GM06990 (cell line): ENCODE measurements around the gene HOXB3.

Experiments
- DNase-seq: peaks from one replicate; pipeline ENCODE4 v3.0.0-alpha.2; 2011; ENCODE audit not compliant: insufficient read length; ENCODE audit errors: extremely low read depth
- H3K27me3 ChIP-seq: replicated peaks from 2 replicates; pipeline ENCODE4 v1.6.0; 2011; ENCODE audit warnings: low read length; ENCODE audit not compliant: control insufficient read depth, insufficient read depth
- H3K36me3 ChIP-seq: 2 replicates; pipeline ENCODE4 v1.5.1; 2011; ENCODE audit warnings: low read length; ENCODE audit not compliant: control insufficient read depth, insufficient read depth
- H3K4me3 ChIP-seq: replicated peaks from 2 replicates; pipeline ENCODE4 v1.5.1; 2011; ENCODE audit warnings: low read depth, mild to moderate bottlenecking, control low read depth, low read length
- TF ChIP-seq, protein P1 (sequence below): IDR thresholded peaks from 2 replicates; pipeline ENCODE4 v1.5.1; 2011; ENCODE audit warnings: low read length, control low read depth, mild to moderate bottlenecking, inconsistent platforms; ENCODE audit not compliant: insufficient read depth, poor library complexity, severe bottlenecking

Gene HOXB3

GRCh38 chr17:48575673-48576478, 14.2 kb downstream of the HOXB3 start:
- H3K27me3 ChIP-seq = no peaks in the 10 kb centered on the region
- no peak for DNase-seq
- no peak overlapping the region for H3K4me3 ChIP-seq
- H3K36me3 ChIP-seq = no peaks in the 10 kb centered on the region
- TF ChIP-seq, protein P1, sequence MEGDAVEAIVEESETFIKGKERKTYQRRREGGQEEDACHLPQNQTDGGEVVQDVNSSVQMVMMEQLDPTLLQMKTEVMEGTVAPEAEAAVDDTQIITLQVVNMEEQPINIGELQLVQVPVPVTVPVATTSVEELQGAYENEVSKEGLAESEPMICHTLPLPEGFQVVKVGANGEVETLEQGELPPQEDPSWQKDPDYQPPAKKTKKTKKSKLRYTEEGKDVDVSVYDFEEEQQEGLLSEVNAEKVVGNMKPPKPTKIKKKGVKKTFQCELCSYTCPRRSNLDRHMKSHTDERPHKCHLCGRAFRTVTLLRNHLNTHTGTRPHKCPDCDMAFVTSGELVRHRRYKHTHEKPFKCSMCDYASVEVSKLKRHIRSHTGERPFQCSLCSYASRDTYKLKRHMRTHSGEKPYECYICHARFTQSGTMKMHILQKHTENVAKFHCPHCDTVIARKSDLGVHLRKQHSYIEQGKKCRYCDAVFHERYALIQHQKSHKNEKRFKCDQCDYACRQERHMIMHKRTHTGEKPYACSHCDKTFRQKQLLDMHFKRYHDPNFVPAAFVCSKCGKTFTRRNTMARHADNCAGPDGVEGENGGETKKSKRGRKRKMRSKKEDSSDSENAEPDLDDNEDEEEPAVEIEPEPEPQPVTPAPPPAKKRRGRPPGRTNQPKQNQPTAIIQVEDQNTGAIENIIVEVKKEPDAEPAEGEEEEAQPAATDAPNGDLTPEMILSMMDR = no peak

GRCh38 chr17:48575066-48575582, 14.9 kb downstream of the HOXB3 start:
- no peaks in the 10 kb centered on the region for H3K36me3 ChIP-seq
- TF ChIP-seq, protein P1 = no peak
- DNase-seq = no peak
- H3K27me3 ChIP-seq = no peaks in the 10 kb centered on the region
- no peak overlapping the region for H3K4me3 ChIP-seq

DNA sequence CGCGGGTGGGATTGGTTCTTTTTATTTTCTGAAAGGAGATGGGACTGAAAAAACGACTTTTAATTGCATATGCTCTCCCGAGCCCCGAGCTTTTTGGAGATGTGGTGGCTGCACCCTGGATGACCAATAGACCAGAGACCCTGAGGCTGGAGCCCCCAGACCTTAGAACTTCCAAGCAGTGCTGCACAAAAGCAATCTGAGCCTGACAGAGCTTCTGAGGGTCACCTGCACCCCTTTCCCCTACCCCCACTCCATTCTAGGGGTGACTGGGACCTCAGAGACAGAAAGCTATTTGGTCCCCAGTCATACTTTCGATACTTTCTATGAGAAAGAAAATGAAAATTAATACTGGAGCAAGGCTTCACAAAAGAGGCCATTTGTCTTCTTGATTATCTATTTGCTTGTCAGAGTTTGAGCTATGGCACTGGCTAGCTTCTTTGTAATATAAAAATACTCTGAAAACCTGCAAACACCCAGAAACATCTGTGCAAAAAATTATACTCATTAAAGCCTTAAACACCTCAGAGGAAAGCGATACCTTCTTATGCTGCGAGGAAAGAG, 15.5 kb downstream of the HOXB3 start:
- no peaks in the 10 kb centered on the region for H3K36me3 ChIP-seq
- H3K4me3 ChIP-seq = no peak overlapping the region
- TF ChIP-seq, protein P1 = no peak
- DNase-seq = no peak
- no peaks in the 10 kb centered on the region for H3K27me3 ChIP-seq

DNA sequence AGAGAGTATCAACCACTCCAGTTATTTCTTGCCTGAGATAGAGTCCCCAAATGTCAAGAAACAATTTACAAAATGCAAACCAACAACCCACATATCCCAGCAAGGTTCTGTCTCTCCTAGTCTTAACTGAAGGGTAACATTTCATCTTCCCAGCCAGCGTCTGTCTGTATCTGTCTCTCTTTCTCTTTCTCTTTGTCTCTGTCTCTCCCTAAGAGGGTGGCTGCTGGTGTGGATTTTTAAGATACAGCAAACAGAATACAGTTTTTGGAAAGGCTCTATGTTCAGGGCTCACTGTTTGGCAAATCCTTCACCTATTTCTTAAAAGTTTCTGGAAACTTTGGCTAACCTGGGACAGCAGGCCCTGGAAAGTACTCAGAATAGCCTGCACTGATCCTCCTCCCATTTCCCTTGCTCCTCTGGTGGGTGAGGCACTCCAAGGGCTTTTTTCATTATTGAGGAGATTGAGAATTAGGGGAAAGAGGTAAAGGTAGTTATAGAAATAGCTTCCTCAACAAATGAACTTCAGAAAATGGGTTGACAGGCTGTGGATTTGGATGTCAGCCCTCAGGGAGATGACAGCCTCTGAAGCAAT, 18.1 kb downstream of the HOXB3 start:
- Histone ChIP-seq H3K27me3 (no peaks in the 10 kb centered on the region), H3K36me3 (no peaks in the 10 kb centered on the region), H3K4me3 (no peak overlapping the region)
- TF ChIP-seq, protein P1 = no peak
- no peak for DNase-seq

DNA sequence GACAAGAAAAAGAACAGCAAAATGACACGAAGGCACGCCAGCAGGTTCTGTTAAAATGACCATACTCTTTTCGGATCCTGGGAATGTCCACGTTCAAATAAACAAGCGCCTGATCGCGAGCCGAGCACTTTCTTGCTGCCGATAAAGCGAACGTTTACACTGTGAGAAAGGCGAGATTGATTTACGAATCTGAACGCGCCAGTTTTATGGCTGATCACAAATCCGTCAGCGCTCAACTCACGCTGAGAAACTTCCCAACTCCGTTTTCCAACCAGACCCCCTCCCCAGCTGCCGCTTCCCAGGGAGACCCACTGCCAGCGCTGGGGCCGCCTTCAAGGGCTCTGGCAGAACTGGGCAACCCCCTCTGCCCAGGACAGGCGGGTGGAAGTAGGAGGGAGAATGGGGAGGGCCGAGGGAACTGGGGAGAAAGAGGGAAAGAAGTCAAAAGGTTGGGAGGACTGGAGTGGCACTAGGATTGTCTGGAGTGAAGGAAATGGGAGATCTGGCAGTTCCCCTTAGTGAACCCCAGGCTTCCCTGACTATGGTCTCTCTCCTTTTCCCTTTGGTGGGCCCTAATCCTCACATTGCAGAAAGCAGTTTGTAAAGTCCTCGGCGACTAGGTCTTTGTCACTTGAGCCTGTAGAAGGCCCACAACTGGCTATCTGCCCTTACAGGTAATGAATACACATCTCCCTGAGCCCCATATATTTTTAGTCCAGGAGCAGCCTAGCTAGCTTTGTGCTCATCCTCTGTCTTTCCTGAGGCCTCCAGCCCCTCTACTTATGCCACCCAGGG, 18.8 kb downstream of the HOXB3 start:
- TF ChIP-seq, protein P1 = no peak
- H3K27me3 ChIP-seq = no peaks in the 10 kb centered on the region
- no peak overlapping the region for H3K4me3 ChIP-seq
- H3K36me3 ChIP-seq = no peaks in the 10 kb centered on the region
- DNase-seq = no peak
